Myometrial cell (primary cell): ENCODE results near the gene TSPAN13. TPM values are rescaled to one million over a fixed set of nuclear protein-coding genes. Genes with fewer than 3 reads are reported as not detected.

Experiments used
- total RNA-seq: library from RNA; depleted of rRNA; stranded (reverse); fragments of >200 nt; gene quantifications from 2 replicates; pipeline ENCODE4 v1.2.3, GENCODE V29; 2015

TSPAN13 gene
- 19.0 and 19.9 TPM in 2 replicates for total RNA-seq

GRCh38 chr7:16753102-16753931, at the start of gene TSPAN13:
TSPAN13 (plus strand) TSS chr7:16753755; CDS start chr7:16753968, 213 bp downstream.

GRCh38 chr7:16804674-16805439, 51.3 kb downstream of the TSPAN13 start, which contains the start of gene AGR2:
AGR2 (minus strand) TSS chr7:16804999; CDS start chr7:16801796, 3,203 bp downstream.

Other genes with a start within 250 kb of the TSPAN13 start
- not detected in 2 replicates for gene LRRC72, start 226.9 kb upstream of the TSPAN13 start, total RNA-seq
- 21.3 and 27.6 TPM in 2 replicates for gene ANKMY2, start 108.0 kb upstream of the TSPAN13 start, total RNA-seq
- 98.4 and 102 TPM in 2 replicates for gene BZW2, start 107.6 kb upstream of the TSPAN13 start, total RNA-seq
- gene AGR2, start 51.2 kb downstream of the TSPAN13 start, total RNA-seq = not detected in 2 replicates
- gene AGR3, start 128.2 kb downstream of the TSPAN13 start, total RNA-seq = not detected in 2 replicates